IMR-90 (cell line): Measurements from ENCODE around the gene ACAN. TPM values are rescaled to one million over a fixed set of nuclear protein-coding genes. Genes with fewer than 3 reads are reported as not detected.

Experiments used
- ATAC-seq: fragments of 200-7000 bp; cut with Tn5 transposase; 2 replicates; pipeline ENCODE4 v1.9.1; 2020; ENCODE audit warnings: low read depth, mild to moderate bottlenecking, moderate library complexity
- BruUV-seq: library from RNA; stranded (reverse); fragments of 400-500 nt; replicated peaks from 2 replicates; lab custom pipeline; 2021; lab: Mats Ljungman, UMichigan
- CTCF ChIA-PET: fragments of 300-600 bp; formaldehyde crosslinking; extraction: SDS; loops from one replicate; lab custom pipeline; 2021; ENCODE audit warnings: antibody characterized with exemption; lab: Yijun Ruan, JAX
- POLR2A ChIA-PET: fragments of 300-600 bp; sonication (Branson Sonifier 250); formaldehyde crosslinking; loops from one replicate; lab custom pipeline; 2022; ENCODE audit warnings: antibody characterized with exemption; ENCODE audit not compliant: unreplicated experiment; lab: Charles Lee
- DNase-seq: peaks from one replicate; pipeline ENCODE4 v3.0.0; 2013
- H2AFZ ChIP-seq: replicated peaks from 2 replicates; pipeline ENCODE3; 2013; ENCODE audit warnings: low read length, mild to moderate bottlenecking; ENCODE audit not compliant: poor library complexity
- H2AK5ac ChIP-seq: 2 replicates; pipeline ENCODE4 v1.6.1; 2013; ENCODE audit warnings: low read depth, low read length, inconsistent platforms
- H2AK9ac ChIP-seq: replicated peaks from 2 replicates; pipeline ENCODE3; 2013; ENCODE audit warnings: mild to moderate bottlenecking, low read depth, low read length, moderate library complexity; ENCODE audit not compliant: poor library complexity
- H2BK120ac ChIP-seq: 2 replicates; pipeline ENCODE4 v1.6.1; 2013; ENCODE audit warnings: low read depth, low read length, inconsistent platforms
- H2BK15ac ChIP-seq: 3 replicates; pipeline ENCODE4 v1.6.1; 2013; ENCODE audit warnings: low read depth, low read length, inconsistent platforms
- H2BK20ac ChIP-seq: 2 replicates; pipeline ENCODE4 v1.6.1; 2013; ENCODE audit warnings: low read depth, mild to moderate bottlenecking, inconsistent platforms, low read length, moderate library complexity
- H2BK5ac ChIP-seq: 2 replicates; pipeline ENCODE4 v1.6.1; 2013; ENCODE audit warnings: mild to moderate bottlenecking, low read depth, low read length, inconsistent platforms; ENCODE audit not compliant: poor library complexity, severe bottlenecking
- H3K14ac ChIP-seq: replicated peaks from 2 replicates; pipeline ENCODE4 v1.6.1; 2013; ENCODE audit warnings: low read depth, low read length, inconsistent platforms
- H3K18ac ChIP-seq: 2 replicates; pipeline ENCODE4 v1.6.1; 2013; ENCODE audit warnings: low read depth, low read length, control low read depth
- H3K23ac ChIP-seq: 2 replicates; pipeline ENCODE4 v1.6.1; 2013; ENCODE audit warnings: low read depth, low read length, inconsistent platforms
- H3K27ac ChIP-seq: 2 replicates; pipeline ENCODE4 v1.5.1; 2013; ENCODE audit warnings: mild to moderate bottlenecking, control low read depth, low read length; ENCODE audit not compliant: insufficient read depth
- H3K27me3 ChIP-seq: 2 replicates; pipeline ENCODE4 v1.6.1; 2013; ENCODE audit warnings: low read length; ENCODE audit not compliant: control insufficient read depth, insufficient read depth
- H3K36me3 ChIP-seq: 2 replicates; pipeline ENCODE4 v1.6.1; 2013; ENCODE audit warnings: low read length, mixed read lengths; ENCODE audit not compliant: control insufficient read depth, insufficient read depth
- H3K4ac ChIP-seq: 2 replicates; pipeline ENCODE4 v1.6.1; 2013; ENCODE audit warnings: low read depth, low read length, inconsistent platforms
- H3K4me1 ChIP-seq: 2 replicates; pipeline ENCODE4 v1.6.1; 2013; ENCODE audit warnings: low read length, mixed read lengths; ENCODE audit not compliant: control insufficient read depth, insufficient read depth
- H3K4me2 ChIP-seq: 2 replicates; pipeline ENCODE4 v1.6.1; 2013; ENCODE audit warnings: low read depth, mild to moderate bottlenecking, control low read depth, low read length, moderate library complexity
- H3K4me3 ChIP-seq: 2 replicates; pipeline ENCODE4 v1.5.1; 2013; ENCODE audit warnings: low read depth, mild to moderate bottlenecking, control low read depth, low read length, moderate library complexity; ENCODE audit not compliant: insufficient read depth
- H3K56ac ChIP-seq: 2 replicates; pipeline ENCODE4 v1.6.1; 2013; ENCODE audit warnings: low read length, inconsistent platforms; ENCODE audit not compliant: insufficient read depth; ENCODE audit errors: extremely low read depth
- H3K79me1 ChIP-seq, 2 experiments: 2 replicates each; pipeline ENCODE4 v1.6.1; 2013; ENCODE audit warnings: low read length in 2 of 2, inconsistent platforms in 1 of 2, low read depth in 1 of 2
- H3K9ac ChIP-seq: 2 replicates; pipeline ENCODE4 v1.6.1; 2013; ENCODE audit warnings: low read depth, low read length, control low read depth
- H3K9me1 ChIP-seq: 2 replicates; pipeline ENCODE4 v1.6.1; 2013; ENCODE audit warnings: low read length, inconsistent platforms; ENCODE audit not compliant: insufficient read depth
- H3K9me3 ChIP-seq: 2 replicates; pipeline ENCODE4 v1.6.1; 2013; ENCODE audit warnings: low read length; ENCODE audit not compliant: control insufficient read depth, insufficient read depth
- H4K20me1 ChIP-seq: 2 replicates; pipeline ENCODE4 v1.6.1; 2013; ENCODE audit warnings: low read length, inconsistent platforms; ENCODE audit not compliant: insufficient read depth
- H4K5ac ChIP-seq: 2 replicates; pipeline ENCODE4 v1.6.1; 2013; ENCODE audit warnings: mild to moderate bottlenecking, low read depth, low read length, control low read depth
- H4K8ac ChIP-seq, 2 experiments: 2 replicates each; pipeline ENCODE4 v1.6.1; 2013; ENCODE audit warnings: low read depth in 2 of 2, low read length in 2 of 2, control low read depth in 1 of 2, inconsistent platforms in 1 of 2
- H4K91ac ChIP-seq: 2 replicates; pipeline ENCODE4 v1.6.1; 2013; ENCODE audit warnings: low read depth, low read length, inconsistent platforms; ENCODE audit not compliant: insufficient read depth
- CHD1 ChIP-seq: IDR thresholded peaks from 2 replicates; pipeline ENCODE4 v1.6.1; 2012; ENCODE audit warnings: low read depth, low read length, improper control_type of control experiment
- CTCF ChIP-seq: conservative IDR thresholded peaks from 2 replicates; pipeline ENCODE4 v1.5.1; 2012; ENCODE audit warnings: mild to moderate bottlenecking, low read depth, low read length, improper control_type of control experiment
- ELK1 ChIP-seq: fragments of 150-350 bp; IDR thresholded peaks from 2 replicates; pipeline ENCODE4 v1.6.1; 2016; ENCODE audit warnings: low read depth, mild to moderate bottlenecking, low read length, moderate library complexity, borderline replicate concordance
- FOS ChIP-seq: fragments of 150-350 bp; IDR thresholded peaks from 2 replicates; pipeline ENCODE4 v1.6.1; 2016; ENCODE audit warnings: low read depth, low read length
- MAFK ChIP-seq: IDR thresholded peaks from 2 replicates; pipeline ENCODE4 v1.6.1; 2012; ENCODE audit warnings: low read depth, low read length, improper control_type of control experiment
- MXI1 ChIP-seq: IDR thresholded peaks from 2 replicates; pipeline ENCODE4 v1.6.1; 2012; ENCODE audit warnings: low read depth, mild to moderate bottlenecking, low read length, moderate library complexity, borderline replicate concordance
- NFE2L2 ChIP-seq: fragments of 150-350 bp; IDR thresholded peaks from 2 replicates; pipeline ENCODE4 v1.6.1; 2016; ENCODE audit warnings: low read depth, mild to moderate bottlenecking, low read length
- RAD21 ChIP-seq: IDR thresholded peaks from 2 replicates; pipeline ENCODE4 v1.6.1; 2012; ENCODE audit warnings: low read length, improper control_type of control experiment
- SMC3 ChIP-seq: fragments of 150-350 bp; IDR thresholded peaks from 2 replicates; pipeline ENCODE4 v1.6.1; 2016; ENCODE audit warnings: low read depth, mild to moderate bottlenecking, antibody characterized with exemption, low read length, moderate library complexity
- USF2 ChIP-seq: fragments of 150-350 bp; IDR thresholded peaks from 2 replicates; pipeline ENCODE4 v1.6.1; 2017; ENCODE audit warnings: mild to moderate bottlenecking, antibody characterized with exemption, low read length, low read depth
- WGBS, 2 experiments: methylation state at CpG; one replicate each; pipeline versions ENCODE4 v1.1.5 to v1.1.7; 2013; ENCODE audit warnings: missing lambda C conversion rate in 2 of 2; ENCODE audit not compliant: insufficient read length in 1 of 2; ENCODE audit errors: extremely low coverage in 2 of 2; 5-methylcytosine and 5-hydroxymethylcytosine counted together
- dilution Hi-C: fragments of 300-500 bp; cut with HindIII; formaldehyde crosslinking; loops from one replicate; pipeline ENCODE4 v1.14.3; 2018; ENCODE audit warnings: low sequenced_read_pairs; ENCODE audit not compliant: unreplicated experiment
- in situ Hi-C: fragments of 300-500 bp; cut with MboI; formaldehyde crosslinking; loops from 3 replicates; pipeline ENCODE4 v1.14.3; 2019; ENCODE audit warnings: low sequenced_read_pairs, inconsistent platforms, mixed read lengths
- intact Hi-C: fragments of 100-400 bp; cut with micrococcal nuclease; formaldehyde crosslinking; loops from 2 replicates; pipeline ENCODE4 v1.10.0; 2022
- polyA plus RNA-seq, 3 experiments: library from polyadenylated mRNA; depleted of rRNA; stranded (reverse); fragments of >200 nt; gene quantifications; 2 replicates each; pipeline ENCODE4 v1.2.3, GENCODE V29; 2012; ENCODE audit warnings: low replicate concordance in 1 of 3
- total RNA-seq: library from RNA; depleted of rRNA; stranded (reverse); fragments of >200 nt; gene quantifications from 2 replicates; pipeline ENCODE4 v1.2.3, GENCODE V29; 2012

ACAN gene
- total and polyA plus RNA-seq, 2 of the 4 experiments (the other 2 are of a cell fraction), result 0.54 to 0.96 TPM

DNA sequence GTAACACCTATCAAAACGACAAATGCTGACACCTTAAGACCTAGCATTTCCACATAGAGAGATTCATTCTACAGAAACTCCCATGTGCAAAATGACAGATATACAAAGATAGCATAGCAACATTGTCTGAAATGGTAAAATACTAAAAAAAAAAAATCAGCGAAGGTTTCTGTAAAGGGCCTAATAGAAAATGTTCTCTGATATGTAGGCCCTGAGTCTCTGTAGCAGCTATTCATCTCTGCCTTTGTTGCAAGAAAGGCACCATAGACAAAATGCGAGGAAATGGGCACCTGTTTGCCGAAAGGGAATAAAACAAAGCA is 110.6 kb downstream of the ACAN start:
- ATAC-seq (no peak), DNase-seq (no peak)
- CTCF ChIA-PET, result interaction anchor here (0.7 kb wide), 1 partner anchor 9 kb away, joined by 4 read pairs; no protein-coding TSS in a partner anchor
- Histone ChIP-seq H2BK5ac (peak overlapping the region; percentile 68), H3K9me3 (no peaks in the 10 kb centered on the region), H2BK120ac (peak overlapping the region; percentile 5; the same call in 1 of the 2 replicates), H3K27me3 (no peaks in the 10 kb centered on the region), H4K8ac (peak overlapping the region; percentile 15 to 80; a peak in 3 of 4 replicates), H3K9me1 (peaks cover 23% of the 10 kb centered on the region), H3K9ac (peak overlapping the region; percentile 61), H2AK5ac (no peak overlapping the region), H3K23ac (peak overlapping the region; percentile 79; the same call in 1 of the 2 replicates), H3K4me1 (peaks cover 24% of the 10 kb centered on the region), H3K18ac (peak overlapping the region; percentile 44; the same call in 1 of the 2 replicates), H2BK15ac (peak overlapping the region; percentile 39; the same call in 1 of the 3 replicates), H3K36me3 (peaks cover 18% of the 10 kb centered on the region), H4K91ac (no peak overlapping the region), H4K5ac (peak overlapping the region; percentile 75; the same call in 1 of the 2 replicates), H4K20me1 (peaks cover 35% of the 10 kb centered on the region), H3K4ac (0 out of 2 replicates have a peak overlapping the region, but pooled peaks have one; percentile 27), H3K4me2 (peak overlapping the region; percentile 79), H2AK9ac (no peak overlapping the region), H3K79me1 (peaks cover 14 to 38% of the 10 kb centered on the region in 2 experiments; a peak in 3 of 4 replicates), H3K14ac (peak overlapping the region; percentile 23; the same call in 1 of the 2 replicates), H3K4me3 (peak overlapping the region; percentile 97; the same call in 1 of the 2 replicates), H2BK20ac (peak overlapping the region; percentile 8; the same call in 1 of the 2 replicates), H2AFZ (peak overlapping the region; percentile 93), H3K56ac (no peak overlapping the region), H3K27ac (peak overlapping the region; percentile 83)
- in situ Hi-C loops, result no loop called here
- no peak for TF ChIP-seq MXI1
- no peak for TF ChIP-seq NFE2L2
- no peak for TF ChIP-seq CTCF
- TF ChIP-seq MAFK, result no peak
- TF ChIP-seq CHD1, result no peak
- TF ChIP-seq USF2, result no peak
- TF ChIP-seq SMC3, result no peak
- no peak for TF ChIP-seq RAD21
- TF ChIP-seq FOS, result no peak
- no peak for TF ChIP-seq ELK1
- no TSS peak for BruUV-seq
- POLR2A ChIA-PET, result no interaction called here
- dilution Hi-C loops, result loop anchor here (25.0 kb wide), 1 partner anchor 98 kb away; no protein-coding TSS in a partner anchor
- intact Hi-C loops, result loop anchor here (1.0 kb wide), 1 partner anchor 88 kb away; no protein-coding TSS in a partner anchor
- WGBS, 2 experiments, result no CpG with 5 or more reads among the region's 4 CpGs
